SK-N-SH (cell line): ENCODE results near the gene NSDHL. TPM values are rescaled to one million over a fixed set of nuclear protein-coding genes. Genes with fewer than 3 reads are reported as not detected.

Experiments used
- CTCF ChIA-PET: fragments of 300-600, 350-600 bp; formaldehyde crosslinking; extraction: SDS; loops from one replicate; lab custom pipeline; 2021; lab: Yijun Ruan, JAX
- POLR2A ChIA-PET: fragments of 350-600 bp; sonication (Branson Sonifier 250); formaldehyde crosslinking; extraction: SDS; loops from one replicate; lab custom pipeline; 2020; ENCODE audit warnings: antibody characterized with exemption, inconsistent platforms; lab: Yijun Ruan, JAX
- DNase-seq: peaks from one replicate; pipeline ENCODE4 v3.0.0; 2012
- H2AFZ ChIP-seq: fragments of 200-600 bp; sonication (generic); 2 replicates; pipeline ENCODE4 v1.8.1; 2016; ENCODE audit warnings: antibody characterized with exemption, mild to moderate bottlenecking, low read depth
- H3F3A ChIP-seq: fragments of 200-600 bp; sonication (generic); replicated peaks from 2 replicates; pipeline ENCODE3; 2016; ENCODE audit warnings: antibody characterized with exemption, mild to moderate bottlenecking; ENCODE audit not compliant: insufficient read depth
- H3K27ac ChIP-seq, 2 experiments: fragments of 200-500 bp in 1 of 2; fragments of 200-600 bp in 1 of 2; sonication (Bioruptor generic) in 1 of 2; sonication (generic), shearing (Covaris generic) in 1 of 2; 2 replicates each; pipeline versions ENCODE4 v1.5.1 to v1.6.1; 2014 to 2016; ENCODE audit warnings: low read depth in 2 of 2, inconsistent platforms in 1 of 2, low read length in 1 of 2, mild to moderate bottlenecking in 1 of 2, mixed read lengths in 1 of 2
- H3K27me3 ChIP-seq: fragments of 200-600 bp; sonication (generic), shearing (Covaris generic); 2 replicates; pipeline ENCODE4 v1.6.1; 2016; ENCODE audit warnings: mixed run types; ENCODE audit not compliant: insufficient read depth
- H3K36me3 ChIP-seq, 2 experiments: fragments of 200-500 bp in 1 of 2; fragments of 200-600 bp in 1 of 2; sonication (Bioruptor generic) in 1 of 2; sonication (generic) in 1 of 2; replicated peaks in 1 of 2; 2 replicates each; pipeline versions ENCODE3 to v1.5.1; 2014 to 2016; ENCODE audit warnings: low read length in 1 of 2, mild to moderate bottlenecking in 1 of 2; ENCODE audit not compliant: insufficient read depth in 2 of 2, control insufficient read depth in 1 of 2
- H3K4me1 ChIP-seq, 2 experiments: fragments of 200-500 bp in 1 of 2; fragments of 200-600 bp in 1 of 2; sonication (Bioruptor generic) in 1 of 2; sonication (generic), shearing (Covaris generic) in 1 of 2; 2 replicates each; pipeline versions ENCODE4 v1.5.1 to v1.6.1; 2014 to 2016; ENCODE audit warnings: low read depth in 1 of 2, low read length in 1 of 2, mixed run types in 1 of 2; ENCODE audit not compliant: insufficient read depth in 2 of 2, control insufficient read depth in 1 of 2
- H3K4me2 ChIP-seq: fragments of 200-600 bp; sonication (generic), shearing (Covaris generic); 2 replicates; pipeline ENCODE4 v1.6.1; 2017; ENCODE audit warnings: mixed run types
- H3K4me3 ChIP-seq, 2 experiments: fragments of 200-500 bp in 1 of 2; fragments of 200-600 bp in 1 of 2; sonication (Bioruptor generic) in 1 of 2; sonication (generic), shearing (Covaris generic) in 1 of 2; 2 replicates each; pipeline versions ENCODE4 v1.5.1 to v1.8.1; 2014 to 2016; ENCODE audit warnings: low read depth in 2 of 2, inconsistent platforms in 1 of 2, low read length in 1 of 2, mild to moderate bottlenecking in 1 of 2, mixed read lengths in 1 of 2, moderate library complexity in 1 of 2
- H3K79me2 ChIP-seq: fragments of 200-600 bp; sonication (generic); 2 replicates; pipeline ENCODE4 v1.8.1; 2017; ENCODE audit warnings: mild to moderate bottlenecking; ENCODE audit not compliant: insufficient read depth
- H3K9ac ChIP-seq: fragments of 200-600 bp; sonication (generic); 2 replicates; pipeline ENCODE4 v1.6.1; 2017; ENCODE audit warnings: mixed run types
- H3K9me2 ChIP-seq: fragments of 200-600 bp; sonication (generic); 2 replicates; pipeline ENCODE4 v1.6.1; 2017; ENCODE audit warnings: mixed run types
- H3K9me3 ChIP-seq: fragments of 200-600 bp; sonication (generic); 2 replicates; pipeline ENCODE4 v1.6.1; 2017; ENCODE audit warnings: mixed run types, mild to moderate bottlenecking, moderate library complexity
- H4K20me1 ChIP-seq: fragments of 200-600 bp; sonication (generic); 2 replicates; pipeline ENCODE4 v1.6.1; 2017; ENCODE audit warnings: mild to moderate bottlenecking, mixed run types; ENCODE audit not compliant: insufficient read depth
- EP300 ChIP-seq, 2 experiments: IDR thresholded peaks; 2 replicates each; pipeline versions ENCODE4 v1.4.0 to v1.6.1; 2012; ENCODE audit warnings: borderline replicate concordance in 1 of 2, low read depth in 1 of 2, low read length in 1 of 2
- EZH2phosphoT487 ChIP-seq: fragments of 200-600 bp; sonication (generic); IDR thresholded peaks from 2 replicates; pipeline ENCODE4 v1.6.1; 2017; ENCODE audit warnings: low read depth, mixed run types, mild to moderate bottlenecking, antibody characterized with exemption, moderate library complexity, borderline replicate concordance
- FOSL2 ChIP-seq: IDR thresholded peaks from 2 replicates; pipeline ENCODE4 v1.4.0; 2012; ENCODE audit warnings: low read depth, mild to moderate bottlenecking, moderate library complexity, borderline replicate concordance
- FOXJ3 ChIP-seq: sonication (generic); formaldehyde crosslinking; IDR thresholded peaks from 2 replicates; pipeline ENCODE4 v1.5.1; 2020; ENCODE audit warnings: mild to moderate bottlenecking, missing genetic modification reagents
- JUND ChIP-seq: IDR thresholded peaks from 2 replicates; pipeline ENCODE4 v1.4.0; 2012
- MEF2A ChIP-seq: IDR thresholded peaks from 2 replicates; pipeline ENCODE4 v1.4.0; 2012; ENCODE audit warnings: low read depth, borderline replicate concordance
- MXI1 ChIP-seq: IDR thresholded peaks from 2 replicates; pipeline ENCODE4 v1.6.1; 2012; ENCODE audit warnings: mild to moderate bottlenecking, low read depth, low read length, improper control_type of control experiment
- RAD21 ChIP-seq: IDR thresholded peaks from 2 replicates; pipeline ENCODE4 v1.6.1; 2012; ENCODE audit warnings: mild to moderate bottlenecking, low read length
- TAF1 ChIP-seq: IDR thresholded peaks from 2 replicates; pipeline ENCODE4 v1.6.1; 2012; ENCODE audit warnings: low read depth, mild to moderate bottlenecking, low read length, moderate library complexity, borderline replicate concordance
- TCF12 ChIP-seq: IDR thresholded peaks from 2 replicates; pipeline ENCODE4 v1.4.0; 2012
- YY1 ChIP-seq: IDR thresholded peaks from 2 replicates; pipeline ENCODE4 v1.4.0; 2012; ENCODE audit warnings: low read depth, mild to moderate bottlenecking
- WGBS: methylation state at CpG from one replicate; pipeline ENCODE4 v1.1.6; 2017; ENCODE audit warnings: low lambda C conversion rate; 5-methylcytosine and 5-hydroxymethylcytosine counted together
- polyA plus RNA-seq, 3 experiments: library from polyadenylated mRNA; depleted of rRNA; stranded (reverse); fragments of >200 nt; gene quantifications; 2 replicates each; pipeline ENCODE4 v1.2.3, GENCODE V29; 2012
- TF ChIP-seq, protein P1 (sequence below): IDR thresholded peaks from 2 replicates; pipeline ENCODE4 v1.4.0; 2012; ENCODE audit warnings: low read depth
- TF ChIP-seq, protein P2 (sequence below): IDR thresholded peaks from 2 replicates; pipeline ENCODE4 v1.6.1; 2012; ENCODE audit warnings: mild to moderate bottlenecking, low read depth, low read length, moderate library complexity
- TF ChIP-seq, protein P3 (sequence below): fragments of 150-350 bp; IDR thresholded peaks from 2 replicates; pipeline ENCODE4 v1.6.1; 2017; ENCODE audit warnings: antibody characterized with exemption, low read length, low read depth, borderline replicate concordance
- TF ChIP-seq, protein P4 (sequence below): IDR thresholded peaks from 2 replicates; pipeline ENCODE4; 2012
- TF ChIP-seq, protein P5 (sequence below): IDR thresholded peaks from 2 replicates; pipeline ENCODE4 v1.4.0; 2012; ENCODE audit warnings: low read depth, borderline replicate concordance
- TF ChIP-seq, protein P6 (sequence below): fragments of 200-600 bp; sonication (generic); IDR thresholded peaks from 2 replicates; pipeline ENCODE4 v1.6.1; 2017; ENCODE audit warnings: antibody characterized with exemption, mild to moderate bottlenecking, moderate library complexity

NSDHL gene
- polyA plus RNA-seq, 1 of the 3 experiments (the other 2 are of a cell fraction) = 24.8 TPM

DNA sequence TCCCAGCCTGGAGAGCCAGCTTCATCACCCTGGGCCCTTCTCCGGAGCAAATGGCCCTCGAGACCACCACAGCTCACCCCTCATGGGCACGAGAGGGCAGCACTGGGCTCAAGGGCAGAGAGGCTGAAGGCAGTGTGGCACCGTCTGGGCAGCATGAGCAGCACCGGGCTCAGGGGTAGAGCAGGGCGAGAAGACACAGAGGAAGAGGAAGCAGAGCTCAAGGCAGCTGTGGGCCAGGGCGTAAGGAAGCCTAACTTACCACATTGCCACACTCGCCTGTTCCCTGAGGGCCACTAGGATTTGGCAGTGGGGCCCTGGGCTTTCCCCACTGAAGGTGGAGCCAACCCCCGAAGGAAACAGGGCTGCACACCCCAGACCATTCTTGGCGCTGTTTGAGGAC lies 82.5 kb downstream of the NSDHL start:
- Histone ChIP-seq H2AFZ (no peak overlapping the region), H3F3A (no peaks in the 10 kb centered on the region), H3K9ac (no peak overlapping the region), H3K4me2 (no peak overlapping the region), H3K27me3 (peaks cover 5% of the 10 kb centered on the region), H3K27ac (peak overlapping the region in 1 of 2 experiments; percentile 47; a peak in 2 of 4 replicates), H3K36me3 (no peaks in the 10 kb centered on the region), H3K9me2 (no peaks in the 10 kb centered on the region), H3K79me2 (no peaks in the 10 kb centered on the region), H3K4me1 (peaks cover 0 to 14% of the 10 kb centered on the region in 2 experiments; a peak in 1 of 4 replicates), H3K9me3 (no peaks in the 10 kb centered on the region), H3K4me3 (no peak overlapping the region), H4K20me1 (no peaks in the 10 kb centered on the region)
- no peak for DNase-seq
- TF ChIP-seq, protein P1, sequence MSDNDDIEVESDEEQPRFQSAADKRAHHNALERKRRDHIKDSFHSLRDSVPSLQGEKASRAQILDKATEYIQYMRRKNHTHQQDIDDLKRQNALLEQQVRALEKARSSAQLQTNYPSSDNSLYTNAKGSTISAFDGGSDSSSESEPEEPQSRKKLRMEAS = no peak
- TF ChIP-seq FOSL2 (no peak), TAF1 (no peak), YY1 (no peak)
- TF ChIP-seq, protein P2, sequence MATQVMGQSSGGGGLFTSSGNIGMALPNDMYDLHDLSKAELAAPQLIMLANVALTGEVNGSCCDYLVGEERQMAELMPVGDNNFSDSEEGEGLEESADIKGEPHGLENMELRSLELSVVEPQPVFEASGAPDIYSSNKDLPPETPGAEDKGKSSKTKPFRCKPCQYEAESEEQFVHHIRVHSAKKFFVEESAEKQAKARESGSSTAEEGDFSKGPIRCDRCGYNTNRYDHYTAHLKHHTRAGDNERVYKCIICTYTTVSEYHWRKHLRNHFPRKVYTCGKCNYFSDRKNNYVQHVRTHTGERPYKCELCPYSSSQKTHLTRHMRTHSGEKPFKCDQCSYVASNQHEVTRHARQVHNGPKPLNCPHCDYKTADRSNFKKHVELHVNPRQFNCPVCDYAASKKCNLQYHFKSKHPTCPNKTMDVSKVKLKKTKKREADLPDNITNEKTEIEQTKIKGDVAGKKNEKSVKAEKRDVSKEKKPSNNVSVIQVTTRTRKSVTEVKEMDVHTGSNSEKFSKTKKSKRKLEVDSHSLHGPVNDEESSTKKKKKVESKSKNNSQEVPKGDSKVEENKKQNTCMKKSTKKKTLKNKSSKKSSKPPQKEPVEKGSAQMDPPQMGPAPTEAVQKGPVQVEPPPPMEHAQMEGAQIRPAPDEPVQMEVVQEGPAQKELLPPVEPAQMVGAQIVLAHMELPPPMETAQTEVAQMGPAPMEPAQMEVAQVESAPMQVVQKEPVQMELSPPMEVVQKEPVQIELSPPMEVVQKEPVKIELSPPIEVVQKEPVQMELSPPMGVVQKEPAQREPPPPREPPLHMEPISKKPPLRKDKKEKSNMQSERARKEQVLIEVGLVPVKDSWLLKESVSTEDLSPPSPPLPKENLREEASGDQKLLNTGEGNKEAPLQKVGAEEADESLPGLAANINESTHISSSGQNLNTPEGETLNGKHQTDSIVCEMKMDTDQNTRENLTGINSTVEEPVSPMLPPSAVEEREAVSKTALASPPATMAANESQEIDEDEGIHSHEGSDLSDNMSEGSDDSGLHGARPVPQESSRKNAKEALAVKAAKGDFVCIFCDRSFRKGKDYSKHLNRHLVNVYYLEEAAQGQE = no peak
- TF ChIP-seq, protein P3, sequence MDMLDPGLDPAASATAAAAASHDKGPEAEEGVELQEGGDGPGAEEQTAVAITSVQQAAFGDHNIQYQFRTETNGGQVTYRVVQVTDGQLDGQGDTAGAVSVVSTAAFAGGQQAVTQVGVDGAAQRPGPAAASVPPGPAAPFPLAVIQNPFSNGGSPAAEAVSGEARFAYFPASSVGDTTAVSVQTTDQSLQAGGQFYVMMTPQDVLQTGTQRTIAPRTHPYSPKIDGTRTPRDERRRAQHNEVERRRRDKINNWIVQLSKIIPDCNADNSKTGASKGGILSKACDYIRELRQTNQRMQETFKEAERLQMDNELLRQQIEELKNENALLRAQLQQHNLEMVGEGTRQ = no peak
- ChIA-PET CTCF (interaction anchor here (0.9 to 5.8 kb wide), 8 partner anchors 8 to 29 kb away, joined by 3 to 71 read pairs (median 16); partner anchors contain the start of gene ZNF185), POLR2A (no interaction called here)
- 59% methylated on average over 5 of the region's 10 CpGs for WGBS

DNA sequence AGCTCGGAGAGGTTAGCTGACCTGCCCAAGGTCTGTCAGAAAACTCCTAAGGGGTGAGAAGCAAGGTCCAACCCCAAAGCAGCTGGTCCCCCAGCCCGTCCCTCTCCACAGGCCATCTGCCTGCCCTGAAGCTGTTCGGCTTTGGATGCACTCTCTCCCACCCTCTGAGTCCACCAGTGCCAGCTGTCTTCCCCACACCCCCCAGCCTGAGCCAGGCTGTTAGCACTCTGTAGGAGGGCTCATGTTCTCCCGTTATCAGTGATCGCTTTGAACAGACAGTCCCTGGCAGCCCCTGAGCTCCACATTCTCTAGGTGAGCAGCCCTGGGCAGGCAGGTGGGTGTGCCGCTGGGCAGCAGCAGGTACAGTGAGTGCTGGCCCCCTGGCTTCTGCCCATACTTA lies 83.0 kb downstream of the NSDHL start:
- CTCF ChIA-PET = interaction anchor here (1.3 to 5.8 kb wide), 8 partner anchors 8 to 278 kb away, joined by 4 to 71 read pairs (median 16); partner anchors contain the start of gene ZNF185
- TF ChIP-seq EZH2phosphoT487 (no peak), MXI1 (no peak), TAF1 (no peak), RAD21 (no peak), TCF12 (no peak), FOXJ3 (no peak), JUND (no peak), MEF2A (no peak), EP300 (IDR thresholded peaks at IDR 0.05; ENCODE audit: borderline replicate concordance in 1 of 2, low read depth in 1 of 2, low read length in 1 of 2) (peak in 1 of 2 experiments; percentile 28; a peak in 1 of 4 replicates)
- TF ChIP-seq, protein P4, sequence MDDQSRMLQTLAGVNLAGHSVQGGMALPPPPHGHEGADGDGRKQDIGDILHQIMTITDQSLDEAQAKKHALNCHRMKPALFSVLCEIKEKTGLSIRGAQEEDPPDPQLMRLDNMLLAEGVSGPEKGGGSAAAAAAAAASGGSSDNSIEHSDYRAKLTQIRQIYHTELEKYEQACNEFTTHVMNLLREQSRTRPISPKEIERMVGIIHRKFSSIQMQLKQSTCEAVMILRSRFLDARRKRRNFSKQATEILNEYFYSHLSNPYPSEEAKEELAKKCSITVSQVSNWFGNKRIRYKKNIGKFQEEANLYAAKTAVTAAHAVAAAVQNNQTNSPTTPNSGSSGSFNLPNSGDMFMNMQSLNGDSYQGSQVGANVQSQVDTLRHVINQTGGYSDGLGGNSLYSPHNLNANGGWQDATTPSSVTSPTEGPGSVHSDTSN = no peak
- TF ChIP-seq, protein P1 = no peak
- TF ChIP-seq, protein P5, sequence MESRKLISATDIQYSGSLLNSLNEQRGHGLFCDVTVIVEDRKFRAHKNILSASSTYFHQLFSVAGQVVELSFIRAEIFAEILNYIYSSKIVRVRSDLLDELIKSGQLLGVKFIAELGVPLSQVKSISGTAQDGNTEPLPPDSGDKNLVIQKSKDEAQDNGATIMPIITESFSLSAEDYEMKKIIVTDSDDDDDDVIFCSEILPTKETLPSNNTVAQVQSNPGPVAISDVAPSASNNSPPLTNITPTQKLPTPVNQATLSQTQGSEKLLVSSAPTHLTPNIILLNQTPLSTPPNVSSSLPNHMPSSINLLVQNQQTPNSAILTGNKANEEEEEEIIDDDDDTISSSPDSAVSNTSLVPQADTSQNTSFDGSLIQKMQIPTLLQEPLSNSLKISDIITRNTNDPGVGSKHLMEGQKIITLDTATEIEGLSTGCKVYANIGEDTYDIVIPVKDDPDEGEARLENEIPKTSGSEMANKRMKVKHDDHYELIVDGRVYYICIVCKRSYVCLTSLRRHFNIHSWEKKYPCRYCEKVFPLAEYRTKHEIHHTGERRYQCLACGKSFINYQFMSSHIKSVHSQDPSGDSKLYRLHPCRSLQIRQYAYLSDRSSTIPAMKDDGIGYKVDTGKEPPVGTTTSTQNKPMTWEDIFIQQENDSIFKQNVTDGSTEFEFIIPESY = no peak
- TF ChIP-seq, protein P6, sequence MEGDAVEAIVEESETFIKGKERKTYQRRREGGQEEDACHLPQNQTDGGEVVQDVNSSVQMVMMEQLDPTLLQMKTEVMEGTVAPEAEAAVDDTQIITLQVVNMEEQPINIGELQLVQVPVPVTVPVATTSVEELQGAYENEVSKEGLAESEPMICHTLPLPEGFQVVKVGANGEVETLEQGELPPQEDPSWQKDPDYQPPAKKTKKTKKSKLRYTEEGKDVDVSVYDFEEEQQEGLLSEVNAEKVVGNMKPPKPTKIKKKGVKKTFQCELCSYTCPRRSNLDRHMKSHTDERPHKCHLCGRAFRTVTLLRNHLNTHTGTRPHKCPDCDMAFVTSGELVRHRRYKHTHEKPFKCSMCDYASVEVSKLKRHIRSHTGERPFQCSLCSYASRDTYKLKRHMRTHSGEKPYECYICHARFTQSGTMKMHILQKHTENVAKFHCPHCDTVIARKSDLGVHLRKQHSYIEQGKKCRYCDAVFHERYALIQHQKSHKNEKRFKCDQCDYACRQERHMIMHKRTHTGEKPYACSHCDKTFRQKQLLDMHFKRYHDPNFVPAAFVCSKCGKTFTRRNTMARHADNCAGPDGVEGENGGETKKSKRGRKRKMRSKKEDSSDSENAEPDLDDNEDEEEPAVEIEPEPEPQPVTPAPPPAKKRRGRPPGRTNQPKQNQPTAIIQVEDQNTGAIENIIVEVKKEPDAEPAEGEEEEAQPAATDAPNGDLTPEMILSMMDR = no peak

More for the DNA sequence above, 83.0 kb downstream of the NSDHL start:
- Histone ChIP-seq H3F3A (no peaks in the 10 kb centered on the region), H3K9me3 (no peaks in the 10 kb centered on the region), H3K4me1 (peaks cover 0 to 14% of the 10 kb centered on the region in 2 experiments; a peak in 1 of 4 replicates), H3K27ac (no peak overlapping the region; a peak in 1 of 4 replicates), H3K4me3 (no peak overlapping the region), H3K4me2 (no peak overlapping the region), H3K9me2 (no peaks in the 10 kb centered on the region), H3K36me3 (no peaks in the 10 kb centered on the region), H2AFZ (no peak overlapping the region), H3K27me3 (peaks cover 5% of the 10 kb centered on the region), H3K79me2 (no peaks in the 10 kb centered on the region), H3K9ac (no peak overlapping the region), H4K20me1 (no peaks in the 10 kb centered on the region)
- DNase-seq = peak; percentile 69
- WGBS = 53% methylated on average over 5 of the region's 6 CpGs
- POLR2A ChIA-PET = no interaction called here
